Fibroblast of skin of left biceps (primary cell): ENCODE measurements around the gene RAB44.
"Not testable (repeated sequence)": the region's sequence is repeated elsewhere in the genome, so short reads cannot be mapped to it uniquely, and the experiment has no call there.

ENCODE experiments used
- DNase-seq, 2 experiments: peaks; one replicate each; pipeline ENCODE4 v3.0.0-alpha.2; 2013; ENCODE audit warnings: low read depth in 2 of 2

RAB44 gene

GRCh38 chr6:36713846-36714245 is 16.2 kb downstream of the RAB44 start:
- DNase-seq = no peak

GRCh38 chr6:36714511-36714910 is 16.9 kb downstream of the RAB44 start:
- DNase-seq = no peak

GRCh38 chr6:36715469-36715868 is 17.8 kb downstream of the RAB44 start:
- no peak for DNase-seq

GRCh38 chr6:36716476-36717093 is 19.0 kb downstream of the RAB44 start:
- no peak for DNase-seq

- no peak for DNase-seq
Measured at GRCh38 chr6:36717231-36717825, 19.7 kb downstream of the RAB44 start.

- DNase-seq = no peak
Measured at GRCh38 chr6:36717871-36718540, 20.4 kb downstream of the RAB44 start.

- no peak for DNase-seq
Measured at GRCh38 chr6:36718560-36718959, 20.9 kb downstream of the RAB44 start.

GRCh38 chr6:36719126-36719525 is 21.5 kb downstream of the RAB44 start:
- no peak for DNase-seq

GRCh38 chr6:36720251-36721141 is 22.9 kb downstream of the RAB44 start:
- DNase-seq = no peak

- DNase-seq = no peak
Measured at GRCh38 chr6:36721369-36722140, 23.9 kb downstream of the RAB44 start.

- DNase-seq = no peak
Measured at GRCh38 chr6:36722365-36722764, 24.7 kb downstream of the RAB44 start.

- DNase-seq = no peak
Measured at GRCh38 chr6:36722879-36723278, 25.3 kb downstream of the RAB44 start.

GRCh38 chr6:36723992-36724391 is 26.4 kb downstream of the RAB44 start:
- DNase-seq = not testable (repeated sequence)

- peak in 1 of 2 experiments; percentile 6 for DNase-seq
Measured at GRCh38 chr6:36724514-36725390, 27.1 kb downstream of the RAB44 start.

- no peak for DNase-seq
Measured at GRCh38 chr6:36725581-36725980, 28.0 kb downstream of the RAB44 start.

GRCh38 chr6:36727505-36728021 is 29.9 kb downstream of the RAB44 start:
- no peak for DNase-seq

GRCh38 chr6:36728289-36729160 is 30.9 kb downstream of the RAB44 start:
- DNase-seq = no peak

- peak in 1 of 2 experiments; percentile 17 for DNase-seq
Measured at GRCh38 chr6:36729161-36729524, 31.5 kb downstream of the RAB44 start.
